IPS-20b (cell line): ENCODE measurements around the gene HDGFL1.

ENCODE experiments used
- H3K27ac ChIP-seq: one replicate; pipeline ENCODE4 v1.5.1; 2013; ENCODE audit warnings: low read length
- H3K27me3 ChIP-seq: 2 replicates; pipeline ENCODE4 v1.6.1; 2013; ENCODE audit warnings: mild to moderate bottlenecking, low read length, inconsistent platforms; ENCODE audit not compliant: insufficient read depth
- H3K36me3 ChIP-seq: 2 replicates; pipeline ENCODE4 v1.6.1; 2013; ENCODE audit warnings: low read depth, mild to moderate bottlenecking, inconsistent platforms, low read length, moderate library complexity; ENCODE audit not compliant: insufficient read depth
- H3K4me1 ChIP-seq: 2 replicates; pipeline ENCODE4 v1.6.1; 2013; ENCODE audit warnings: mild to moderate bottlenecking, control low read depth, inconsistent platforms, low read length, moderate library complexity; ENCODE audit not compliant: insufficient read depth
- H3K4me3 ChIP-seq: 2 replicates; pipeline ENCODE4 v1.5.1; 2013; ENCODE audit warnings: mild to moderate bottlenecking, low read length, inconsistent platforms
- H3K9ac ChIP-seq: 2 replicates; pipeline ENCODE4 v1.6.1; 2013; ENCODE audit warnings: low read depth, mild to moderate bottlenecking, inconsistent platforms, low read length, moderate library complexity
- H3K9me3 ChIP-seq: 2 replicates; pipeline ENCODE4 v1.6.1; 2013; ENCODE audit warnings: mild to moderate bottlenecking, low read depth, low read length, inconsistent platforms; ENCODE audit not compliant: insufficient read depth

HDGFL1 gene

DNA sequence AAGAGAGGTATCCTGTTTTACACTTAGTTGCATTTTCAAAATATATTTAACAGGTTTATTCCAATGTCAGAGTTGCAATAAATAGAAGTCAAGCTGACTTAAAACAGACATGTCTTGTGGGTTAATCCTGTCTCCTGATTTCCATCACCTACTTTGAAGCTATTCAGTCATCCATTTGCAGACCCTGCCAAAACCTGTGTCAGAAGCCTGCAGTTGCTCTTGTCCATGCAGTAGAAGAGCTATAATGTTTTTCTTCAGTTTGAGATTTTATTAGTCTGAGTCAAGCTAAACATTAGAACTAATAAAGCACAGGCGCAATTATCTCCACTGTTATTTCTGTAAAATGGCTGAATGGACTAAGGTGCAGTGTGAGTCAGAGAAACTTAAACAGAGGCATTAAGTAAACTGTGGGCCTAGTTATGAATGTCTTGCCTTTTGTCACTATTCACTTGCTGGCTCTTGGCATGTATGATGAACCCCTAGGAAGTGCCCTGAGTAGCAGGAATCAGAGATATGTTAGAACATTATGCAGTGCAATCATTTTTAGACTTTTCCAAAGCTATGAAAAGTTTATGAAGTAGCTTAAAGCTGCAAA lies 11.0 kb upstream of the HDGFL1 start:
- no peak overlapping the region for H3K4me3 ChIP-seq
- no peaks in the 10 kb centered on the region for H3K4me1 ChIP-seq
- H3K36me3 ChIP-seq = no peaks in the 10 kb centered on the region
- H3K27me3 ChIP-seq = no peaks in the 10 kb centered on the region
- no peak overlapping the region for H3K9ac ChIP-seq
- no peaks in the 10 kb centered on the region for H3K9me3 ChIP-seq
- no peak overlapping the region for H3K27ac ChIP-seq

DNA sequence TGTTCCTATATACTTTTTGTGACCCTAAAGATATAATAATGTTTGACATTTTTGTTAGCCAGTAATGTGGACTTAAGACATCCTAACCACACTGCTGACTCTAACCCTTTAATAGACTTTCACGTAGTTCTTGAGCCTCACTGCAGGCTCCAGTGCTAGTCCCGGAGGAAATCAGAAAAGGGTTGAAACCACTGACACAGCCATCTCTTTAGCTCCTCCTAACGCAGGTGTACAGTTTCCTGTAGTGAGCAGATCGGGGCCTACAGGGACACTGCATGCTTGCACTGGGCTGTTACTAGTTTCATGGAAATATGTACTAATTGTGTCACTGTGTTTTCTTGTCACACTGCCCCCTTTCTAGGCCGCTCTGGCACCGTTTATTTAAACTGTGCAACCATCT lies 512 bp upstream of the HDGFL1 start:
- Histone ChIP-seq H3K9ac (no peak overlapping the region), H3K36me3 (no peaks in the 10 kb centered on the region), H3K27ac (no peak overlapping the region), H3K4me1 (peaks cover 9% of the 10 kb centered on the region; the same call in 1 of the 2 replicates), H3K9me3 (no peaks in the 10 kb centered on the region), H3K4me3 (no peak overlapping the region), H3K27me3 (no peaks in the 10 kb centered on the region)

GRCh38 chr6:22570185-22570551 lies 802 bp downstream of the HDGFL1 start:
- Histone ChIP-seq H3K27ac (no peak overlapping the region), H3K9me3 (no peaks in the 10 kb centered on the region)

GRCh38 chr6:22575190-22575589 lies 5.8 kb downstream of the HDGFL1 start:
- no peak overlapping the region for H3K27ac ChIP-seq
- H3K9ac ChIP-seq = no peak overlapping the region
- no peaks in the 10 kb centered on the region for H3K36me3 ChIP-seq
- no peaks in the 10 kb centered on the region for H3K9me3 ChIP-seq
- no peaks in the 10 kb centered on the region for H3K27me3 ChIP-seq
- no peaks in the 10 kb centered on the region for H3K4me1 ChIP-seq
- no peak overlapping the region for H3K4me3 ChIP-seq

More at GRCh38 chr6:22570185-22570551, 802 bp downstream of the HDGFL1 start:
- Histone ChIP-seq H3K9ac (no peak overlapping the region), H3K4me3 (no peak overlapping the region), H3K4me1 (peaks cover 9% of the 10 kb centered on the region; the same call in 1 of the 2 replicates), H3K27me3 (no peaks in the 10 kb centered on the region), H3K36me3 (no peaks in the 10 kb centered on the region)

DNA sequence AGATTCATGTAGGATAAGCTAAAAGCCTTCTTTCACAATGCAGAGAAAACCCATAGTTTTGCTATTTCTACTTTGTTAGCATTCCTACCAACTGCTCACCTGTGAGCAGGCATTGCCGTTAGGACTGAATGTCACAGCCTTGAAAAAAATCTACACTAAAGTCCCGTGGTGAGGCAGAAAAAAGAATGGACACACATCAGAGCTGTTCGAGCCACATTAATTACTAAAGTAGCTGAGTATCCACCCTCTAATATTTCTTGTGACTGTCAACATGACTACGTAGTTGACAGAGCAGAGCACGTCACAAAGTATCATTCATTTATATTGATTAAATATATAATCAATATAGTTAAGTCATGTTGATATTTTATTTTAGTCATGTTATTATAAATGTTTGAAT lies 10.1 kb downstream of the HDGFL1 start:
- Histone ChIP-seq H3K27ac (no peak overlapping the region), H3K9me3 (no peaks in the 10 kb centered on the region), H3K9ac (no peak overlapping the region), H3K4me1 (peaks cover 23% of the 10 kb centered on the region; the same call in 1 of the 2 replicates), H3K27me3 (no peaks in the 10 kb centered on the region), H3K4me3 (no peak overlapping the region), H3K36me3 (no peaks in the 10 kb centered on the region)

DNA sequence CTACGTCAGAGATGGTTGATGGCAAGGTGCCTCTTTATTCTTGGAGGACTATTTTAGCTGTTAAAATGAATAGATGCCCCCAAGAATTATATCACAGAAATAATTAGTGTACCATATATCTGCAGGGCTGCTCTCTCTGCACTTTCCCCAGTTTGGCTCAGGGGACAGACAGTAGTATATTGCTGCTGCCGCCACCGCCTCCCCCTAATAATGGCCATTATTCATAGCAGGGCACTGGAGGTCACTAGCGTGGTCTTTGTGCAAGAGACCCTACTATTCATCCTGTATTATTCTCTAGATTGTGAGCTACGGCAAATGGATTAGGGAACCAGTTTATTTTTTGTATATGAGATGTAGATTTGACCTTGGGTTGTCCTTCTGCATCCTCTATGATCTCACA lies 11.0 kb downstream of the HDGFL1 start:
- Histone ChIP-seq H3K9me3 (no peaks in the 10 kb centered on the region), H3K4me1 (peaks cover 30% of the 10 kb centered on the region; the same call in 1 of the 2 replicates), H3K27ac (no peak overlapping the region), H3K36me3 (no peaks in the 10 kb centered on the region), H3K27me3 (no peaks in the 10 kb centered on the region), H3K9ac (no peak overlapping the region), H3K4me3 (no peak overlapping the region)

GRCh38 chr6:22582417-22583205 lies 13.2 kb downstream of the HDGFL1 start:
- Histone ChIP-seq H3K4me1 (peaks cover 30% of the 10 kb centered on the region; the same call in 1 of the 2 replicates), H3K9me3 (no peaks in the 10 kb centered on the region), H3K4me3 (no peak overlapping the region), H3K9ac (no peak overlapping the region), H3K27ac (no peak overlapping the region), H3K36me3 (no peaks in the 10 kb centered on the region), H3K27me3 (no peaks in the 10 kb centered on the region)

GRCh38 chr6:22583230-22583629 lies 13.9 kb downstream of the HDGFL1 start:
- Histone ChIP-seq H3K4me1 (peaks cover 30% of the 10 kb centered on the region; the same call in 1 of the 2 replicates), H3K9ac (no peak overlapping the region), H3K36me3 (no peaks in the 10 kb centered on the region), H3K27me3 (no peaks in the 10 kb centered on the region), H3K27ac (no peak overlapping the region), H3K4me3 (no peak overlapping the region), H3K9me3 (no peaks in the 10 kb centered on the region)

DNA sequence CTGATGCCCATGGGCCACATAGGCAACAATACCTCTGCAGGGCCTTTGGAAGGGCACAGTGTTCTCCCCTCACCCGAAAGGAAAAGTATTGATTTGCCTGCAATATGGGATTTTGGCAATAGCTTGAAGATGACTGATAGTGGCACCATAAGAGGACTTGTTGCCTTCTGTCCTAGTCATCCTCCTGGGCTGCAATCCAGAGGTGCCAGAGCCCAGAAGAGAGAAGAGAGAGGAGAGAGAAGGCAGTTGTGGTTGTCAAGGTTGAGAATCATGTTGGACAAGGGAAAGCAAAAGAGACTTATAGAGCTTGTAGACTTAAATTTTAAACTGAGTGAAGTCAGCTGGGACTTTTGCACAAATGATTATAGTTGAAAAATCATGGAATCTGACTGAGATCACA lies 14.6 kb downstream of the HDGFL1 start:
- Histone ChIP-seq H3K4me1 (peaks cover 30% of the 10 kb centered on the region; the same call in 1 of the 2 replicates), H3K9ac (no peak overlapping the region), H3K27ac (no peak overlapping the region)

DNA sequence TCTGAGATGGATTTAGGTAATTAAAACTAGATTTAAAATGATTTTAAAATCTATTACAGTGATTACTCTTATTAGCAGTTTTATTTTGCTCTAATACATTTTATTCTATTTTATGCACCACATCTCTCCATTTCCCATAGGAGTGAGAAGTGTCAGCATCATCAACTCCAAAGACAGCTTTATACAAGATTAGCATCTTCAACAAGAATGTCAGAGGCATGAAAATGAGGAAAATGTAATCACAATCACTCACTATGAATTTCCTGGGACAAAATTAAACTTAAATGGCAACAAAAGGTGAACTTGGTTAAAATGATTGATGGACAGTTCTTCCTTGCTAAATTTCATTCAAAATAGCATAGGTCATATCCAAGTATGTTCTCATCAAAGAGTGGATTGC lies 19.8 kb downstream of the HDGFL1 start:
- Histone ChIP-seq H3K27me3 (no peaks in the 10 kb centered on the region), H3K27ac (no peak overlapping the region), H3K9me3 (no peaks in the 10 kb centered on the region), H3K36me3 (no peaks in the 10 kb centered on the region), H3K4me3 (no peak overlapping the region), H3K4me1 (peaks cover 11% of the 10 kb centered on the region; the same call in 1 of the 2 replicates), H3K9ac (no peak overlapping the region)

More for the DNA sequence above, 14.6 kb downstream of the HDGFL1 start:
- Histone ChIP-seq H3K27me3 (no peaks in the 10 kb centered on the region), H3K9me3 (no peaks in the 10 kb centered on the region), H3K36me3 (no peaks in the 10 kb centered on the region), H3K4me3 (no peak overlapping the region)

- Histone ChIP-seq H3K27me3 (no peaks in the 10 kb centered on the region), H3K4me3 (no peak overlapping the region), H3K9ac (no peak overlapping the region), H3K9me3 (no peaks in the 10 kb centered on the region), H3K27ac (no peak overlapping the region), H3K4me1 (no peaks in the 10 kb centered on the region), H3K36me3 (no peaks in the 10 kb centered on the region)
Observed at GRCh38 chr6:22590423-22590822, 21.1 kb downstream of the HDGFL1 start.

DNA sequence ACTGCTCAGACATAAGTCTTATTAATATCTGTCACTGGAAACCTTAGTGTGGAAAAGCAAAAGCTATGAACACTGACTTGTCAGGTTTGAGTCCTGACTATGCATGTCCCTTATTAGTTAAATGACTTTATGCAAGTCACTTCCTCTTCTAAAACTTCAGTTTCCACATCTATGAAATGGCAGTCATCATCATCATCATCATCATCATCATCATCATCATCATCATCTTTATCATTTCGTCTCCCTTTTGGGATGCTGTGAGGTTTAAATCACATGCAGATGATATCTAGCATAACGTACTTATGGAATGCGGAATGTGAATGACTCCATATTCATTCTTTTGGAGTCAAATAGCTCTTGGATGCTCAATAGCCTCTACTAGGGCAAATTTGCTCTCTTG lies 24.5 kb downstream of the HDGFL1 start:
- H3K9ac ChIP-seq = no peak overlapping the region
- no peak overlapping the region for H3K27ac ChIP-seq
- no peaks in the 10 kb centered on the region for H3K36me3 ChIP-seq
- H3K9me3 ChIP-seq = no peaks in the 10 kb centered on the region
- no peak overlapping the region for H3K4me3 ChIP-seq
- H3K27me3 ChIP-seq = no peaks in the 10 kb centered on the region
- H3K4me1 ChIP-seq = no peaks in the 10 kb centered on the region
